ENCODE measurements around the gene SYCP2L.

Gene SYCP2L

GRCh38 chr6:10854922-10855632 is 31.8 kb upstream of the SYCP2L start:
- TF ChIP-seq EZH2phosphoT487 (IDR thresholded peaks at IDR 0.05; ENCODE audit: borderline replicate concordance, low read length) (no peak), CTCF (IDR thresholded peaks at IDR 0.05; ENCODE audit: low read depth, low read length, poor library complexity, severe bottlenecking) (no peak)
- H3K9me2 ChIP-seq (replicated peaks; ENCODE audit: control insufficient read depth, low read length) = no peaks in the 10 kb centered on the region
- no peak overlapping the region for H3K4me2 ChIP-seq (ENCODE audit: low read length)
- no peaks in the 10 kb centered on the region for H3K79me2 ChIP-seq (ENCODE audit: control insufficient read depth, low read length)
- H3K4me1 ChIP-seq (ENCODE audit: control insufficient read depth, low read length) = 0 out of 2 replicates have a peak, but pooled peaks cover 3% of the 10 kb centered on the region
- no peaks in the 10 kb centered on the region for H4K20me1 ChIP-seq (ENCODE audit: control insufficient read depth, insufficient read depth, low read depth, low read length)
- no peak overlapping the region for H3K27ac ChIP-seq (ENCODE audit: low read depth, low read length)
- no peak overlapping the region for H3K4me3 ChIP-seq (ENCODE audit: low read length)
- no peaks in the 10 kb centered on the region for H3F3A ChIP-seq (ENCODE audit: control insufficient read depth, insufficient read depth)
- H3K36me3 ChIP-seq (ENCODE audit: control insufficient read depth, low read length) = no peaks in the 10 kb centered on the region
- no peaks in the 10 kb centered on the region; the same call in 1 of the 2 replicates for H3K27me3 ChIP-seq (ENCODE audit: control insufficient read depth, low read length)
- H3K9me3 ChIP-seq (ENCODE audit: control insufficient read depth, insufficient read depth, low read length) = peaks cover 4% of the 10 kb centered on the region; the same call in 1 of the 2 replicates

- H3K9me3 ChIP-seq (ENCODE audit: control insufficient read depth, insufficient read depth, low read length) = peaks cover 4% of the 10 kb centered on the region; the same call in 1 of the 2 replicates
- H3K27me3 ChIP-seq (ENCODE audit: control insufficient read depth, low read length) = no peaks in the 10 kb centered on the region; the same call in 1 of the 2 replicates
- no peaks in the 10 kb centered on the region for H3K79me2 ChIP-seq (ENCODE audit: control insufficient read depth, low read length)
- 0 out of 2 replicates have a peak, but pooled peaks cover 3% of the 10 kb centered on the region for H3K4me1 ChIP-seq (ENCODE audit: control insufficient read depth, low read length)
- no peaks in the 10 kb centered on the region for H4K20me1 ChIP-seq (ENCODE audit: control insufficient read depth, insufficient read depth, low read depth, low read length)
- H3F3A ChIP-seq (ENCODE audit: control insufficient read depth, insufficient read depth) = no peaks in the 10 kb centered on the region
- TF ChIP-seq CTCF (IDR thresholded peaks at IDR 0.05; ENCODE audit: low read depth, low read length, poor library complexity, severe bottlenecking) (no peak), EZH2phosphoT487 (IDR thresholded peaks at IDR 0.05; ENCODE audit: borderline replicate concordance, low read length) (no peak)
- H3K4me2 ChIP-seq (ENCODE audit: low read length) = no peak overlapping the region
- H3K27ac ChIP-seq (ENCODE audit: low read depth, low read length) = no peak overlapping the region
- no peaks in the 10 kb centered on the region for H3K36me3 ChIP-seq (ENCODE audit: control insufficient read depth, low read length)
- H3K9me2 ChIP-seq (replicated peaks; ENCODE audit: control insufficient read depth, low read length) = no peaks in the 10 kb centered on the region
- no peak overlapping the region for H3K4me3 ChIP-seq (ENCODE audit: low read length)
Observed at GRCh38 chr6:10857259-10857658, 29.6 kb upstream of the SYCP2L start.

GRCh38 chr6:10861086-10861485 is 25.8 kb upstream of the SYCP2L start:
- Histone ChIP-seq H3K27ac (ENCODE audit: low read depth, low read length) (no peak overlapping the region), H3K4me2 (ENCODE audit: low read length) (no peak overlapping the region), H3K27me3 (ENCODE audit: control insufficient read depth, low read length) (no peaks in the 10 kb centered on the region; the same call in 1 of the 2 replicates), H3K36me3 (ENCODE audit: control insufficient read depth, low read length) (no peaks in the 10 kb centered on the region), H3K79me2 (ENCODE audit: control insufficient read depth, low read length) (no peaks in the 10 kb centered on the region), H4K20me1 (ENCODE audit: control insufficient read depth, insufficient read depth, low read depth, low read length) (no peaks in the 10 kb centered on the region), H3F3A (ENCODE audit: control insufficient read depth, insufficient read depth) (no peaks in the 10 kb centered on the region), H3K9me2 (replicated peaks; ENCODE audit: control insufficient read depth, low read length) (no peaks in the 10 kb centered on the region), H3K9me3 (ENCODE audit: control insufficient read depth, insufficient read depth, low read length) (no peaks in the 10 kb centered on the region), H3K4me3 (ENCODE audit: low read length) (no peak overlapping the region), H3K4me1 (ENCODE audit: control insufficient read depth, low read length) (no peaks in the 10 kb centered on the region)
- no peak for TF ChIP-seq EZH2phosphoT487 (IDR thresholded peaks at IDR 0.05; ENCODE audit: borderline replicate concordance, low read length)
- TF ChIP-seq CTCF (IDR thresholded peaks at IDR 0.05; ENCODE audit: low read depth, low read length, poor library complexity, severe bottlenecking) = no peak
